A549 treated with Hydrocortisone at 1 μM for 4 hours (cell line): ENCODE measurements around the gene ESM1. TPM values are rescaled to one million over a fixed set of nuclear protein-coding genes. Genes with fewer than 3 reads are reported as not detected.

Experiments used
- total RNA-seq: library from RNA; stranded (reverse); fragments of 200-300 nt; extraction: Qiagen RNA extraction; gene quantifications from 5 replicates; pipeline ENCODE4 v1.2.3, GENCODE V29; 2022

ESM1 gene
- total RNA-seq = not detected in 5 replicates

DNA sequence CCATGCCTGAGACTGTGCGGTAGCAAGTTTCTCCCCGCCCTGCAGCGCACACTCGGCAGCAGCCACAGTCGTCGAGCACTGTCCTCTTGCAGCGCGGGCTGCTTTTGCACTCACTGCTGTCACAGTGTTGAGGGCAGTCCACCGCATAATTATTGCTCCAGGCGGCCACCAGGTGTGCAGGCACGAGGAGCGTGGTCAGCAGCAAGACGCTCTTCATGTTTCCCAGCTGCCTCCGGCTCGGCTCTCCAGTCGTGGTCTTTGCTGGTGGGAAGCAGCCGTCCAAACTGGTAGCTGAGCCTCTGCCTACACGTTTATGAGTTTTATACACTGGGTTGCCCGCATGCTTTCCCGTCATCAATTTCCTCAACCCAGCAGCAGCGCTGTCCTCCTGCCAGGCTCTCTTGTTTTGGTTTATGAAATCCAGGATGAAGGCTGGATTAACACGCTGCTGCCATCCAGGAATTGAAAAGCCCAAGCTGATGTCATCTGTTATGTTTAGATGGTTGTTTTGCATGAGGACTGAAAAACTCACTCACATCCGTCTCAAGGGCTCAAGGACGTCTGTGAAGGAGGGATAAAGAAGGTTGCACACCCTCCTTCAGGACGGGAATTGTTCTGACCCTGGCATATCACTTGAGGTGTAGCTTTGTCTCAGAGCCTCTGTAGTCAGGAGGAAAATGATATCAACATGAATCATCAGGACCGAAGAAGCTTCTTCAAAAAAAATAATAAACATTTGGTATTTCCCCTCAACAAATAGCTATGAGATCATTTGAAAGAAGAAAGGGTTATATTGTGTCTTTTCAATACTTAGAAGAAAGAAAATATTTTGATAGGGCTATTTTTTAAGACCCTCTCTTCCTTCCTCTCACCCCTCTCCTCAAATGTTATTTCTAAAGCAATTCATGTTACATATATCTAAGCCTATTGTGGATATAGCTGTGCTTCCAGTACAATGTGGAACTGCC, at the start of gene ESM1:
ESM1 (minus strand) TSS at position 293 of the 968 bp plus-strand sequence; CDS start at position 217, 76 bp downstream.

Other genes with a start within 250 kb of the ESM1 start
- not detected in 5 replicates for gene GZMK, start 38.7 kb upstream of the ESM1 start, total RNA-seq
- not detected in 5 replicates for gene GZMA, start 117.1 kb upstream of the ESM1 start, total RNA-seq
- gene GPX8, start 174.6 kb upstream of the ESM1 start, total RNA-seq = 30.0 to 40.2 TPM (median 34.2 TPM) in 5 replicates
- 0.05 to 0.10 TPM (median 0.06 TPM) in 5 replicates for gene CDC20B, start 187.6 kb upstream of the ESM1 start, total RNA-seq
- 1.8 to 2.5 TPM (median 2.0 TPM) in 5 replicates for gene MCIDAS, start 241.7 kb upstream of the ESM1 start, total RNA-seq
- 4.3 to 8.1 TPM (median 7.0 TPM) in 5 replicates for gene CCNO, start 248.0 kb upstream of the ESM1 start, total RNA-seq